Mucosa of descending colon (tissue), 3 donors: Measurements from ENCODE around the gene FANCL. TPM values are rescaled to one million over a fixed set of nuclear protein-coding genes. Genes with fewer than 3 reads are reported as not detected.
"Not testable (repeated sequence)": the region's sequence is repeated elsewhere in the genome, so short reads cannot be mapped to it uniquely, and the experiment has no call there.

Source experiments
- ATAC-seq: fragments of 200-7000 bp; cut with Tn5 transposase; one replicate; pipeline ENCODE4 v1.9.1; 2020; ENCODE audit warnings: mild to moderate bottlenecking, moderate library complexity
- DNase-seq, 3 donors: peaks; one replicate each; pipeline ENCODE4 v3.0.0-alpha.2; 2020
- H3K36me3 ChIP-seq: fragments of 200-600 bp; one replicate; pipeline ENCODE4 v1.8.0; 2021; ENCODE audit warnings: low read depth, mild to moderate bottlenecking
- H3K4me1 ChIP-seq: fragments of 200-600 bp; one replicate; pipeline ENCODE4 v1.8.0; 2021; ENCODE audit warnings: low read depth, mild to moderate bottlenecking
- H3K4me3 ChIP-seq: fragments of 200-600 bp; one replicate; pipeline ENCODE4 v1.8.0; 2021; ENCODE audit warnings: mild to moderate bottlenecking
- H3K9me3 ChIP-seq: fragments of 200-600 bp; one replicate; pipeline ENCODE4 v1.8.0; 2021; ENCODE audit warnings: mild to moderate bottlenecking
- intact Hi-C, 2 donors: fragments of 100-400 bp; cut with DNase I in 1 of 2; cut with micrococcal nuclease in 1 of 2; formaldehyde crosslinking; loops; one replicate each; pipeline versions ENCODE4 v1.11.0 to v1.11.1; 2022; cut with DNase I, micrococcal nuclease
- total RNA-seq, 3 donors: library from RNA; stranded (reverse); fragmentation: NEBNext Ultra II Directional in 2 of 3; extraction: Animal tissue kit (Norgen Biotek cat#: 25700) in 2 of 3; gene quantifications; one replicate each; pipeline versions ENCODE4 v1.2.1 to v1.2.4, GENCODE V29; 2021 to 2023
- TF ChIP-seq, protein P1 (sequence below): fragments of 200-600 bp; IDR thresholded peaks from one replicate; pipeline ENCODE4 v1.8.0; 2022; ENCODE audit warnings: antibody characterized with exemption, mild to moderate bottlenecking
- donor health status: DM: no; HTN: no; CAD: no; lungs with moderate emphysema.
- donor health status: DM: no; HTN: no; CAD: no.
- donor health status: DM: no; HTN: yes; CAD: no.

The FANCL gene
- total RNA-seq, 3 donors from 2014 or later = 19.5 to 33.5 (median 26.4) TPM

DNA sequence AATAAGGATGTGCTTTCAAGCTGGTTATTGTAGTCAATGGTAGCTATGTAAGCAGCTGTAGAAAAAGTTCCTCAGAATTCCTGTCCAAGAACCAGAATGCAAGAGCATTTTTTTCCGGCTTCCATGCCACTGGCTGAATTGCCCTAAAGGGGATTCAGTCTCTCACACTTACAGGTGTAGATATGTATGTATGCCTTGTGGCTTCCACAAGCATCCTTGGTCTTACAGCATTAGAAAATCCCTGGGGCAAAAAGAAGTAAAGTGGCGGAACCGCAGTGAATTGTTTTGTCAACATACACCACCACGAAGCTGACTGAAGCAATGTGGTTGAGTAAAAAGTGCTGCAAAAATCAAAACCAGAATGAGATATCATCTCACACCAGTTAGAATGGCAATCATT is 54.6 kb downstream of the FANCL start:
- H3K9me3 ChIP-seq = no peaks in the 10 kb centered on the region
- DNase-seq = no peak
- H3K4me3 ChIP-seq = no peak overlapping the region
- TF ChIP-seq, protein P1, sequence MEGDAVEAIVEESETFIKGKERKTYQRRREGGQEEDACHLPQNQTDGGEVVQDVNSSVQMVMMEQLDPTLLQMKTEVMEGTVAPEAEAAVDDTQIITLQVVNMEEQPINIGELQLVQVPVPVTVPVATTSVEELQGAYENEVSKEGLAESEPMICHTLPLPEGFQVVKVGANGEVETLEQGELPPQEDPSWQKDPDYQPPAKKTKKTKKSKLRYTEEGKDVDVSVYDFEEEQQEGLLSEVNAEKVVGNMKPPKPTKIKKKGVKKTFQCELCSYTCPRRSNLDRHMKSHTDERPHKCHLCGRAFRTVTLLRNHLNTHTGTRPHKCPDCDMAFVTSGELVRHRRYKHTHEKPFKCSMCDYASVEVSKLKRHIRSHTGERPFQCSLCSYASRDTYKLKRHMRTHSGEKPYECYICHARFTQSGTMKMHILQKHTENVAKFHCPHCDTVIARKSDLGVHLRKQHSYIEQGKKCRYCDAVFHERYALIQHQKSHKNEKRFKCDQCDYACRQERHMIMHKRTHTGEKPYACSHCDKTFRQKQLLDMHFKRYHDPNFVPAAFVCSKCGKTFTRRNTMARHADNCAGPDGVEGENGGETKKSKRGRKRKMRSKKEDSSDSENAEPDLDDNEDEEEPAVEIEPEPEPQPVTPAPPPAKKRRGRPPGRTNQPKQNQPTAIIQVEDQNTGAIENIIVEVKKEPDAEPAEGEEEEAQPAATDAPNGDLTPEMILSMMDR = no peak
- no peak for ATAC-seq
- no peaks in the 10 kb centered on the region for H3K4me1 ChIP-seq
- H3K36me3 ChIP-seq = no peaks in the 10 kb centered on the region
- intact Hi-C loops = no loop called here

DNA sequence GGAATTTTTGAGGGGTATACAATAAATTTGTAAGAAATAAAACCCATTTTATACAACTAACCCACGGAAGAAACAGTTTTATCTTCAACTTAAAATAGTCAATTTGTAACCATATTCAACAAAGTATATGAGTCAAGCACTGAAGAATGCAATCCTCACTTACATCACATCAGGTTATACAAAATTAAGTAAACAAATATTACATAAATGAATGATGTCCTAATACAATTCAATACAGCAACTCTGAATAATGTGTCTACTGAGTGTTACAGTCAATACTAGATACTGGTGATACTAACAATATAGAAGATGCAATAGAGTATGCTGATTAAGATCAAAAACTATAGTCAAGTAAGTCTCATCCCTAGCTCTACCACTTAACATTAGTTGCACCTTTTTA is 58.6 kb downstream of the FANCL start:
- intact Hi-C loops = no loop called here
- Histone ChIP-seq H3K4me1 (no peaks in the 10 kb centered on the region), H3K4me3 (no peak overlapping the region), H3K9me3 (no peaks in the 10 kb centered on the region), H3K36me3 (no peaks in the 10 kb centered on the region)
- TF ChIP-seq, protein P1 = no peak
- ATAC-seq (no peak), DNase-seq (no peak)

- Histone ChIP-seq H3K4me1 (no peaks in the 10 kb centered on the region), H3K9me3 (no peaks in the 10 kb centered on the region), H3K36me3 (no peaks in the 10 kb centered on the region), H3K4me3 (no peak overlapping the region)
- ATAC-seq = no peak
- intact Hi-C loops = no loop called here
- no peak for DNase-seq
- TF ChIP-seq, protein P1 = no peak
These were observed 60.5 kb downstream of the FANCL start for GRCh38 chr2:58180635-58181034.

DNA sequence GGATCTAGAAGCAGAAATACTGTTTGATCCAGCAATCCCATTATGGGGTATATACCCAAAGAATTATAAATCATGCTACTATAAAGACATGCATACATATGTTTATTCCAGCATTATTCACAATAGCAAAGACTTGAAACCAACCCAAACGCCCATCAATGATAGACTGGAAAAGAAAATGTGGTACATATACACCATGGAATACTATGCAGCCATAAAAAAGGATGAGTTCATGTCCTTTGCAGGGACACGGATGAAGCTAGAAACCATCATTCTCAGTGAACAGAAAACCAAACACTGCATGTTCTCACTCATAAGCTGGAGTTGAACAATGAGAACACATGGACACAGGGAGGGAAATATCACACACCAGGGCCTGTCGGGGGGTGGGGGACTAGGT is 61.0 kb downstream of the FANCL start:
- DNase-seq, intact Hi-C loops, H3K36me3 ChIP-seq, H3K9me3 ChIP-seq, H3K4me3 ChIP-seq, H3K4me1 ChIP-seq, ATAC-seq: not testable (repeated sequence)

DNA sequence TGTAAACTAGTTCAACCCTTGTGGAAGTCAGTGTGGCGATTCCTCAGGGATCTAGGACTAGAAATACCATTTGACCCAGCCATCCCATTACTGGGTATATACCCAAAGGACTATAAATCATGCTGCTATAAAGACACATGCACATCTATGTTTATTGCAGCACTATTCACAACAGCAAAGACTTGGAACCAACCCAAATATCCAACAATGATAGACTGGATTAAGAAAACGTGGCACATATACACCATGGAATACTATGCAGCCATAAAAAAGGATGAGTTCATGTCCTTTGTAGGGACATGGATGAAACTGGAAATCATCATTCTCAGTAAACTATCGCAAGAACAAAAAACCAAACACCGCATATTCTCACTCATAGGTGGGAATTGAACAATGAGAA is 63.9 kb downstream of the FANCL start:
- ATAC-seq, H3K4me3 ChIP-seq, intact Hi-C loops, H3K9me3 ChIP-seq, H3K36me3 ChIP-seq, DNase-seq, H3K4me1 ChIP-seq: not testable (repeated sequence)

DNA sequence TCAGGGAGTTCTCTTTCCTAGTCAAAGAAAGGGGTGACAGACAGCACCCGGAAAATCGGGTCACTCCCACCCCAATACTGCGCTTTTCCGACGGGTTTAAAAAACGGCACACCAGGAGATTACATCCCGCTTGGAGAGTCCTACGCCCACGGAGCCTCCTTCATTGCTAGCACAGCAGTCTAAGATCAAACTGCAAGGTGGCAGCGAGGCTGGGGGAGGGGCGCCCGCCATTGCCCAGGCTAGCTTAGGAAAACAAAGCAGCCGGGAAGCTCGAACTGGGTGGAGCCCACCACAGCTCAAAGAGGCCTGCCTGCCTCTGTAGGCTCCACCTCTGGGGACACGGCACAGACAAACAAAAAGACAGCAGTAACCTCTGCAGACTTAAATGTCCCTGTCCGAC is 69.3 kb downstream of the FANCL start:
- H3K4me3 ChIP-seq, H3K36me3 ChIP-seq, H3K4me1 ChIP-seq, intact Hi-C loops, ATAC-seq, H3K9me3 ChIP-seq: not testable (repeated sequence)
- peak in 1 of 3 donors; percentile 29 for DNase-seq

GRCh38 chr2:58170334-58170933 is 70.7 kb downstream of the FANCL start:
- H3K9me3 ChIP-seq, H3K4me3 ChIP-seq, DNase-seq, H3K36me3 ChIP-seq, intact Hi-C loops, H3K4me1 ChIP-seq, ATAC-seq: not testable (repeated sequence)

GRCh38 chr2:58169845-58170244 is 71.3 kb downstream of the FANCL start:
- intact Hi-C loops, ATAC-seq, DNase-seq, H3K4me3 ChIP-seq, H3K36me3 ChIP-seq, H3K9me3 ChIP-seq, H3K4me1 ChIP-seq: not testable (repeated sequence)

- DNase-seq, ATAC-seq, H3K4me1 ChIP-seq, H3K36me3 ChIP-seq, H3K4me3 ChIP-seq, H3K9me3 ChIP-seq, intact Hi-C loops: not testable (repeated sequence)
These were observed 73.0 kb downstream of the FANCL start for GRCh38 chr2:58168130-58168529.
